Left renal cortex interstitium (tissue), 4 donors: Measurements from ENCODE around the gene COL6A1. TPM values are rescaled to one million over a fixed set of nuclear protein-coding genes. Genes with fewer than 3 reads are reported as not detected.
A peak's percentile ranks its signal among the peaks of the same experiment; 100 is the strongest.
"Not testable (repeated sequence)": the region's sequence is repeated elsewhere in the genome, so short reads cannot be mapped to it uniquely, and the experiment has no call there.

Experiments
- DNase-seq, 4 donors: peaks; one replicate each; pipeline ENCODE4 v3.0.0-alpha.2; 2013; ENCODE audit warnings: low read depth in 4 of 4, low spot score in 2 of 4, missing footprints in 1 of 4
- polyA plus RNA-seq, 4 donors: library from polyadenylated mRNA; unstranded; fragments of 120-200 nt; gene quantifications; one replicate each; pipeline ENCODE4 v1.2.1, GENCODE V29; 2013; ENCODE audit not compliant: insufficient read length in 4 of 4

The COL6A1 gene
- polyA plus RNA-seq, 4 donors, result 218 to 378 (median 313) TPM

DNA sequence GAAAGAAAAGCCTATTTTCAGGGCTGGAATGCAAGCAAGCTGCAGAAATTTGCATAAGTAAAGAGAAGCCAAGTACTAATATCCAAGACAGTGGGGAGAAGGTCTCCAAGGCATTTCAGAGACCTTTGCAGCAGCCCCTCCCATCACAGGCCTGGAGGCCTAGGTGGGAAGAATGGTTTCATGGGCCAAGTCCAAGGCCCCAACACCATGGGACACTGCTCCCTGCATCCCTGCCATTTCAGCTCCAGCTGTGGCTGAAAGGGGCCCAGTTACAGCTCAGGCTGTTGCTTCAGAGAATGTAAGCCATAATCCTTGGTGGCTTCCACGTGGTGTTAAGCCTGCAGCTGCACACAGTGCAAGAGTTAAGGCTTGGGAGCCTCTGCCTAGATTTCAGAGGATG is 16.9 kb upstream of the COL6A1 start:
- DNase-seq, result no peak

DNA sequence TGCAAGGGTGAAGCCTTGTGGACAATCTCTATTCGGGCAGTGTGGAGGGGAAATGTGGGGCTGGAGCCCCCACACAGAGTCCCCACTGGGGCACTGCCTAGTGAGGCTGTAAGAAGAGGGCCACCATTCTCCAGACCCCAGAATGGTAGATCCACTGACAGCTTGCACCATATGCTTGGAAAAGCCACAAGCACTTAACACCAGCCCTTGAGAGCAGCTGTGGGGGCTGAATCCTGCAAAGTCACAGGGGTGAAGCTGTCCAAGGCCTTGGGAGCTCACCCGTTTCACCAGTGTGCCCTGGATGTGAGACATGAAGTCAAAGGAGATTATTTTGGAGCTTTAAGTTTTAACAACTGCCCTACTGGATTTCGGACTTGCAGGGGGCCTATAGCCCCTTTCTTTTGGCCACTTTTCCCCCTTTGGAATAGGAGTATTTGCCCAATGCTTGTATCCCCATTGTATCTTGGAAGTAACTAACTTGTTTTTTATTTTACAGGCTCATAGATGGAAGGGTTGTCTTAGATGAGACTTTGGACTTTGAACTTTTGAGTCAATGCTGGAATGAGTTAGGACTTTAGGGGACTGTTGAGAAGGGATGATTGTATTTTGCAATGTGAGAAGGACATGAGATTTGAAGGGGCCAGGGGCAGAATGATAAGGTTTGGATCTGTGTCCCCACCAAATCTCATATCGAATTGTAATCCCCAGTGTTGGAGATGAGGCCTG is 16.3 kb upstream of the COL6A1 start:
- DNase-seq, result no peak

DNA sequence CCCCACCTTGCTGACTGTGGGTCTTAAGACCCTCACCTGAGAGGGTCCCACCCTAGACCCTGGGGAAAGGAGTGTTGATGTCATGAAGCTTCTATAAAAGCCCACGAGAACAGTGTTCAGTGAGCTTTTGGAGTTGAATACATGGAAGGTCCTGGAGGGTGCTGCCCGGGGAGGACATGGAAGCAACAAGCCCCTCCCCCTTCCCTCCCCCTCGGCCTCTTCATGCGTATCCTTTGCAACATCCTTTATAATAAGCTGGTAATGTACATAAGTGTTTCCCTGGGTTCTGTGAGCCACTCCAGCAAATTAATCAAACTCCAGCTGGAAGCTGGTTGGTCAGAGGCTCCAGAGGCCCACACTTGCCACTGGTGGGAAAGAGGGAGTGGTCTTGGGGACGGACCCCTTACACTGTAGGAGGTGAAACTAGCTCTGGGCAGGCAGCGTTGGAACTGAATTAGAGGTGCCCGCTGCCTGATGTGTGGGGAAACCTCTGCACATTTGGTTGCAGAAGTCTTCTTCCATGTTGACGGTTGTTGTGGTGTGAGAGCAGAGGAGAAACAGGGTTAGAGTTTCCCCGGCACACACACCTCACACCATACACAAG is 14.7 kb upstream of the COL6A1 start:
- no peak for DNase-seq

DNA sequence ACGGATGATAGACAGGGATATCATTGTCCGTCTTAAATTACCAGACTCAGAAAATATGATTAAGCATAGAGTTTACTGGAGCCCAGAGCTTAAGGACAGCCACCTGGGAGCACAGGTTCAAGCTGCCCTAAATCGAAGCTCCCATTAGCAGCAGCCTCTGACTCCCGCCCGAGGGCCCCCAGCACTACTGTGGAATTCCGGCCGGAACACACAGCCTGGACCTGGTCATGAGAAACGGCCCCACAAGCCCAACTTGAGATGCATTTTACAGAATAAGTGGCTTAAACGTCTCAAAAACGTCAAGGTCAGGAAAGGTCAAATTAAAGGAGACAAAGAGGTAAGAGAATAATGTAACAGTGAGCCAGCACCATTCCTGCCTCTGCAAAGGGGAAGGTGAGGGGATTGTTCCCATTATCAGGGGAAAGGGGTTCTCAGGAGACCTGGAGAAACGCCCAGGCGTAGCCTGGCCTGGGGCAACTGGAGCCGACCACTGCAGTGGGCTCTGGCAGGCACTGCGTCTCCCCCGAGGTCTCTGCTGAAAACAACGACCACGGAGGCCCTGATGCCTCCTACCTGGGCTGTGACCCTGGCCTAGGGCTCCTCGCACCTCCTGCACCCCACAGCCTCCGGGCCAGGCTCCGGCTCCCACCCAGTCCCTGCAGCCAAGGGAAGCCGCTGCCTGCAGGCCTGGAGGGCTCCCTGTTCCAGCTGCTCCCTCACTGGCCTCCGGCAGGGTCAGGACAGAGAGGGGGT is 11.5 kb upstream of the COL6A1 start:
- no peak for DNase-seq

DNA sequence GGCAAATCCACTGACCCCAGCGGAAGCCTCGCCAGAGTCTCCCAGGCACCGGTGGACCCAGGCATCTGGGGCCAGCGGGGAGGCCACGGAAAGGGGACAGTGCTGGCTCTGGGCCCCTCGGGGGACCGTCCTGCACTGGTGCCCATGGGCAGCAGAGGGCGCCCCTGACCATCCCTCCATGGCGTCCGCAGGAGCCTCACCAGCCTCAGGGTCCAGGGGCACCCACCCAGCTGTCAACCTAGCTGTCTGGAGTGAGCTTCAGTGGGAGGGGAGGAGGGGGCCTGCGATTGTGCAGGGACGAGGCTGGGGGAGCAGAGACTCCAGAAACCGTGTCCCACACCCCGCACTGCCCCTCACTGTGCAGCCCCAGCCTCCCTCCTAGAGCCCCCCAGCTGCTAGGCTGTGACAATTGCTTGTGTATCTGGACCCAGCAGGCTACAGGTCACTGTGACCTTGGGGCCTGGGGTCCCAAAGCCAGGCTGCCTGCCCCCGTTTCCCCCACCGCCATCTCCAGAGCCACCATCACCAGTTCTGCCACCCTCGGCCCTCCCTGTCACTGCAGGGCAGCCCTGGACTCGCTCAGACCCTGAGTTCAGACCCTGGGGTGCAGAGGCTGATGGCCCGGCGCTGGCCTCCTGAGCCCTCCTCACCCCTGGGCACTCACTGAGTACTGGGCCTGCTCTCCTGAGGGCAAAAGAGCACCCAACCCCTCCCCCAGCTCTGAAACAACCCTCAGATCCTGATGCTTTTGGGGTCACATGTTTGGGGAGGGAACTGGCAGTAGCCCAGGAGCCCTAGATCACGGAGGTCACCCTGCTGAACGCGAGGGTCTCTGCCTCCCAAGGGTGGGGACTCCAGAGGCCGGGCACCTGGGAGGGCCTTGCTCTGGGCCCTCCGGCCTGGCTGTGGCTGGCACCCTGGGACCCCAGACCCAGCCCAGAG is 10.6 kb upstream of the COL6A1 start:
- DNase-seq, result no peak

DNA sequence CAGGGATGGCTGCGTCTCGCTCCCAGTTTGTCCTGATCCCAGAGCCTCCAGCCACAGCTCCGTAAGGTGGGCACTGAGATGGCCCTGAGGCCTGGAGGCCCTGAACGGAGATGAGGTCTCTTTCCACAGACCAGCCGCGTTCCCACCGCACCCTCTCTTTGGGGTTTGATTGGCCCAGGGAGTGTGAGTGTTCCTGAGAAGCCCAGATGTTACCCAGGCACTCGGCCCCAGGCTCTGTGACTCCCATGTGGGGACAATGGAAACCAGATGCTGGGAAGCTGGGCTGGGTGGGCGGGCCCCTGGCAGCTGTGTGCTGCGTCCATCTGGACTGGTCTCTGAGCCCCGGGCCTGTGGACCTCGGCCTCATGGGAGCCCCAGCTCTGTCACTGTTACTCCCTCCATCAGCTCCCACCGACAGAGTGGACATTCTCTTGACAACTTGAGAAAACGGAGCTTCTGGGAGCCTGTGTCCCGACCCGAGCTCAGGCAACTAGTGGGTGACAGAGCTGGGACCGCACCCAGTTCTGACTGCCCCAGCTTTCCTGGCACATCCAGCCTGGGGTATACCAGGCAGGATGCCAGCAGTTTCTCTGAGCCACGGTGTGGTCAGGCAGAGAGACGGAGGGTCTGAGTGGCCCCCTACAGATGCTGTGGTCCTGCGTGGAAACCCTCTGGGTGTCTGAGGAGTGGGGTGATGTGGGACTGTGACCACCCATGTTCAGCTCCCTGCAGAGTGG is 9.8 kb upstream of the COL6A1 start:
- DNase-seq, result no peak

DNA sequence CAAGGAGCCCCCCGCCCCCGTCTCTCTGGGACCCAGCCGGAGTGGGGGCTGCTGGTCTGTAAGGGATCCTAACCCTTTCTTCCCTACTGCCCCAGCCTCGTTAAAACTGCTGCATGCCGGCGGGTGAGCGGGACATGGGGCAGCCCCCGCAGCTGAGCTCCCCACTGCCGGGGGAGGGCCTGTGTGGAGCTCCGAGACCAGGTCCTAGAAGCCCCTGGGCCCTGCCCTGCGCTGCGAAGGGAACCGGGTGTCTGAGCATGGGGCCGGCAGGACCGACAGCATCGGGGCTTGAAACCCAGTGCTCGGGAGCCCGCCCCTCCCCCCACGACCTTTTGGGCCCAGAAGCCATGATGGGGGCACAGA is 9.2 kb upstream of the COL6A1 start:
- DNase-seq, result no peak

DNA sequence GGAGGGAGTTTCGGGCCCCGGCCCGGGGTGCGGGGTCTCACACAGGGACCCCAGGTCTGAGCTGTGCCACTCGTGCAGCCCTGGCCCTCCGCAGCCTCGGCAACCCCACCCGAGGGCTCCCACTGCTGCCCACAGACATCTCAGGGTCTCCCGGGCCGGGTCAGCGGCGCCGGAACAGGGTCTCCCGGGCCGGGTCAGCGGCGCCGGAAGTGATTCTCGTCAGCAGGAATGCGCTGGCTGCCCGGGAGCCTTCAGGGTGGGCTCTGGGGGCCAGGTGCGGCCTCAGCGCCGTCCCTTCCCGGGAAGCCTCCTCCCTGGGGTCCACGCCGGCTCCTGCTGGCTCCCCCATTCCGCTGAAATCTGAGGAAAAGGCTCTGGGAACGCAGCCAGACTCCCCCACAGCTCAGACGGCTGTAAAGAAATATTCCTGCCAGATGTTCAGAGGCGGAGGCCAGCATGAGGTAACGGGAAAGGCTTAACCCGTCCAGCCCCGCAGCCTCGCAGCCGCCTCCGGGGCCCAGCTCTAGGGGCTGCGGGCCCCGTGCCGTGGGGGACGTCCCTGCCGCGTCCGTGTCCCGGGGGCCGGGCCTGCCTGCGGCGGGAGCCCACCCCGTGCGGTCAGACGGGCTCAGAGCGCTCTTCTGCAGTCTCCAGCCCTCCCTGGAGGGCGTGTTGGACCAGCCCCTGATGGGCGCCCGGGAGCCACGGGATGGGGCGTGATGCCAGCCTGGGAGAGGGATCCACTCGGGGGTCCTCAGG is 8.7 kb upstream of the COL6A1 start:
- DNase-seq, result peak in 2 of 4 donors; percentile 84 to 90

DNA sequence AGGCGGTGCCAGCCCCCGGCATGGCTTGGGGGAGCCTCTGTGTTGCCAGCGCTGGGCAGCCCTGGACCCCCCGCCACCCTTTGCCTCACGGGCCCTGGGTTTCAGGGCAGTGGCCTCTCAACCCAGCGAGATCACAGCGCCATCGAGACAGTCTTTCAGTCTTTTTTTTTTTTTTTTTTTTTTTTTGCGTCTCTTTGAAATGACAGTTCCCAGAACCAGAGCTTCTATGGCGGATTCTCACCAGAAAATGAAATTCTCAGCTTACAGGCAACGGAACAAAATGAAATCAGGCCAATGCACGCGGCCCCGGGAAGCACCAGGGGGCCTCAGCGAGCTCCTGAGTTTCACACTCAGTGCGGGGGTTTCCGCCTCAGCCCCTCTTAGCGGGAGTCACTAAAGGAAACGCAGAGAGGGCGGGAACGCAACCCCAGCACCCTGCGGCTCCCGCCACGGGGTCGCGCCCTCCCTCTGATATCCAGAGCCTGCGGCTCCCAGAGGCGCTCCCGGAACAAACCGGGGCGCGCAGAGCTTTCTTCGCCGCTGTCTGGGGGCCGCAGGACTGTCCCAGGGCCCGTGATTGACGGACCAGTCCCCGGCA is 8.0 kb upstream of the COL6A1 start:
- DNase-seq, result peak in 1 of 4 donors; percentile 87

DNA sequence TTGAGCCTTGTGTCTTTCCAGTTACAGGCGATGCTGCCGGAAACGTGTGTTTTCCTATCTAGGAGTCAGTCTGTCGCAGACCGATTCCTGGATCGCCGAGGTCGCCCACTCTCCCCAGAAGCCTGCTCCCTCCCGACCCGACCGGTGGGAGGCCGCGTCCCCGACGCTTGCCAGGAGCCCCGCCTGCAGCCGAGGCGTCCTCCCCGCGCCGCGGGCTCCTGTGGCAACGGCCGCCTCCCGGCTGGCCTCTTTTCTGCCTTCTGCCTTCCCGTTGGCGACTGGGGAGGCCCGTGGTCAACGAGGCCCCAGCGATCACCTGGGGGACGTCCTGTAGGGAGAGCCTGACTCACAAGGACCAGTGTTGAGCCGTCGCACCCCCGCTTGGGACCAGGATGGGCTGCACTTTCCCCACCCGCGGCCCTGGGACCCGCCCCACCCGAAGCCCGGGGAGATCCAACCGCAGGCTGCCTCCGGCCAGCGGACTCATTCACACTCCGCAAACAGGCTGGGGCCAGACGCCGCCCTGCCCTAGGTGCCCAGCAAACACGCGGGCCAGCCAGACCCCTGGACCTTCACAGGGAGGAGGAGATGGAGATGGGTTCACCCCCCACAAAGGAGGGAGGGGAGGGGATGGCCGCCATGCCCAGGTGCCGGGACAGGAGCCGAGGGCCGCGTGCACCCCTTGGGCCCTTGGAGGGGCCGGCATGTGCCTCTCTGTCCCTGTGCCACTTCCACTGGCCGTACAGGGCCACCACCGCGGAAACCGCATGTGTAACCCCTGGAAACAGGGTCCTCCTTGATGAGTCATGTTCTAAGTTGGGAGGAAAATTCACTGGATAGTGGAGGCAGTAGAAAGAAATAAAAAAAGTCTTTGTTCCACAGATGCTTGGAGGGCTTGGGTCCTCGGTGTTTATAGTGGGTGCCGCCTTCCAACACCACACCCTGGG is 7.2 kb upstream of the COL6A1 start:
- DNase-seq, result no peak

DNA sequence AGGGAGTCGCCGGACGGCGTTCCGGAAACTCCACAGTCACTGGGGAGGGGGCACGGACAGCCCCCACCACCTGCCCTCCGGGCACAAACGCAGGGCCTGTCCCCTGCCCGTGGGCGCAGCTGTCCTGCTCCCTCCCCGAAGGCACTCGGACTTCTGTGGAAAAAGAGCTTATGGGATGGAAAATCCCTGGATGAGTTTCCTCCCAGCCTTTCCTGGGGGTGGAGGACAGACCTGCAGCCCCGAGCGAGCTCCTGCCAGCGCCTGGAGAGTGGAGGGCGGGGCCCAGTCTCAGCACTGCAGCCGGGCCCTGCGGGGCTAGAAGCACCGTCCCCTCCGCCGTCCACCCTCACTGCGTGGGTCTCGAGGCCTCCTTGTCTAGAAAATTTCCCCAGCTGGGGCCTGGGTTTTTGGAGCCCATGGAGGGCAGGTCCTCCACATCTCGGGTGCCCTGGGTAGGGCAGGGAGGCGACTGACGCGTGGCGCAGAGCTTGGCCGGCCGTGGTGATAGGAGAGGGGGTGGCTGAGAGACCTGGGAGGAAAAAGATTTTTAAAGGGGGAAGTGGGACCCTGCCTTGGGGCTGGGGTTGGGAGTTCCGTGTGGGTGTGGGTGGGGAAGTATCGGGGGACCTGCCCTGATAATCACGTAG is 6.4 kb upstream of the COL6A1 start:
- no peak for DNase-seq

DNA sequence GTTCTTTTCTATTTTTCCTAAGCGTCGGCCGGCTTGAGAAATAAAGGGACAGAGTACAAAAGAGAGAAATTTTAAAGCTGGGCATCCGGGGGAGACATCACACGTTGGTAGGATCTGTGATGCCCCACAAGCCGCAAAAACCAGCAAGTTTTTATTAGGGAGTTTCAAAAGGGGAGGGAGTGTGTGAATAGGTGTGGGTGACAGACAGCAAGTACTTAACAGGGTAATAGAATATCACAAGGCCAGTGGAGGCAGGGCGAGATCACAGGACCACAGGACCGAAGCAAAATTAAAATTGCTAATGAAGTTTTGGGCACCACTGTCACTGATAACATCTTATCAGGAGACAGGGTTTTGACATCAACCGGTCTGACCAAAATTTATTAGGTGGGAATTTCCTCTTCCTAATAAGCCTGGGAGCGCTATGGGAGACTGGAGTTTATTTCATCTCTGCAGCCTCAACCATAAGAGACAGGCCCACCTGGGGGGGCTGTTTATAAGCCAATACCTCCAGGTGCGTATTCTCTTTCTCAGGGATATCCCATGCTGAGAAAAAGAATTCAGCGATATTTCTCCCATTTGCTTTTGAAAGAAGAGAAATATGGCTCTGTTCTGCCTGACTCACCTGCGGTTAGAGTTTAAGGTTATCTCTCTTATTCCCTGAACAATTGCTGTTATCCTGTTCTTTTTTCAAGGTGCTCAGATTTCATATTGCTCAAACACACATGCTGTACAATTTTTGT is 5.7 kb upstream of the COL6A1 start:
- DNase-seq, result not testable (repeated sequence)

DNA sequence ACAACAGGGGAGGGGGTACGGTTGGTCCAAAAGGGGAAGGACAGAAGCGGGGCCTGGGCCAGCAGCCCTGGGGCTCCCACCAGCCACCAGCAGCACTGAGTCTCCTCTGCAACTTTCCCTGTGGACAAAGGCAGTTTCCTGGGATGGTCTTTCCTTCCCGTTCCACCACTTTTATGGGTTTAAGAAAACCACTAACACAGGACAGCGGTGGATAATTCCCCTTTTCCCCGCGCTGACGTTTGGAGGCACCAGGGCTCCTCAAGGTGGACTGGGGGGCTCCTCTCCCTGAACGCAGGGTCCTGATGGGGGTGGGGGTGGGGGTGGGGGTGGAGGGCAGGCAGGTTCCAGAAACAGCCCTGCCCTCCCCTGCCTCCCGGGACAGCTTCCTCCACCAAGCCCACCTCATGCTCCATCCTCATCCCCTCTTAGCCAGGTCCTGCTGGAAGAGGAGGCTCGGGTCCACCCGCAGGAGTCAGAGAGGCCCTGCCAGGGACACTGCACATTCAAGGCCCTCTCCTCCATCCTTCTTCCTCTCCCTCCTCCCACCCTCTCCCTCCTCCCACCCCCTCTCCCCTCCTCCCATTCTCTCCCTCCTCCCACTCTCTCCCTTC is 4.8 kb upstream of the COL6A1 start:
- no peak for DNase-seq

DNA sequence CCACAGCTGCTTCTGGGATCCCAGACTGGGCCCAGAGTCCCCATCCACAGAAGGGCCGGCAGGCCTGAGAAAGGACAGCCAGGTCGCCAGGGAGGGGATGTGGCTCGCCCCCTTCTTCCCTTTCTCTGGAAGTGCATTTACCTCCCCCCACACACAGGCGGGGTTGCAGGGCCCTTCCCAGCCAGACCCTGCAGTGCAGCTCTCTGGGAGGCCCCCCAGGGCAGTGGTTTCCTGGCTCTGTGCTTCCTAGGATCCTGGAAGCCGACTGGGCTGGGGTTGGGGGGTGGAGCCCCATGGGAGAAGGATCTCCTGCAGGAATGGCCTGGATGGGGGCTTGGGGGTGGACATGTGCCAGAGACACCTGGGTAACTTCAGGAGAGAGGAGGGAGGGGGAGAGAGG is 4.2 kb upstream of the COL6A1 start:
- no peak for DNase-seq

DNA sequence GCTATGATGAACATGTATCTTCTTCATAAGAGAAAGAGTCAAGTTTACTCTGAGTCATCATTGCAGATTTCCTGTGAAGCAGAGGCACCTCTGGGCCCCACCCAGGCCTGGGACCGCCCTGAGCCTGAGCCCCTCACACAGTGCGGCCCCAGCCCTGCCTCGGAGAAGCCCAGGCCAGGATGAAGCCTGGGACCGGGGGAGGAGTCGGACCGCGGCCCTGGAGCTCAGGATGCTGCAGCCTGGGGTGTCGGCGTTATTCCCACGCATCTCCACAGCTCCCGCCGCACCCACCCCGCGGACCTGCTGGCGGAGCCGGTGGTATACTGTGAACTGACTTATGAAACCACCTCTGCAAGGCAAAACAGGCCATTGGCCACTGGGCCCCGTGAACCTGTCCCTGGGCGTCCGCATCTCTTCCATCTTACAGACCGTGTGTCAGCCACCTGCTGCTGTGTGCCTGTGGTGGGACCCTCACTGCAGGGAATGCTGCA is 2.4 kb upstream of the COL6A1 start:
- no peak for DNase-seq

DNA sequence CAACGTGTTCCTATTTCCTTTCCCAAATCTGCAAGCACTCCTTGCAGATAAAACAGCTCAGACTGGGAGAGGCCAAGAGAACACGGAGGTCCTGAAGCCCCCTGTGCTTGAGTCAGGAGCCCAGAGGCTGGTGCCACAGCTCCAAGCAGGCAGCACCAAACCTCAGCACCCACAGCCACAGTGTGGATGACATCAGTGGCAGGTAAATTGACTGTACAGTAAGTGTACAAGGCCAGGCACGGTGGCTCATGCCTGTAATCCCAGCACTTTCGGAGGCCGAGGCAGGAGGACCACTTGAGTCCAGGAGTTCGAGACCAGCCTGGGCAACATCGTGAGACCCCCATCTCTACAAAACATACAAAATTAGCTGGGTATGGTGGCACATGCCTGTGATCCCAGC is 1.9 kb upstream of the COL6A1 start:
- no peak for DNase-seq
